ENCODE measurements around the gene FBXO42. TPM values are rescaled to one million over a fixed set of nuclear protein-coding genes. Genes with fewer than 3 reads are reported as not detected.

The FBXO42 gene
- total and polyA plus RNA-seq, 2 of the 4 experiments (the other 2 are of a cell fraction) = 12.0 to 18.8 TPM

DNA sequence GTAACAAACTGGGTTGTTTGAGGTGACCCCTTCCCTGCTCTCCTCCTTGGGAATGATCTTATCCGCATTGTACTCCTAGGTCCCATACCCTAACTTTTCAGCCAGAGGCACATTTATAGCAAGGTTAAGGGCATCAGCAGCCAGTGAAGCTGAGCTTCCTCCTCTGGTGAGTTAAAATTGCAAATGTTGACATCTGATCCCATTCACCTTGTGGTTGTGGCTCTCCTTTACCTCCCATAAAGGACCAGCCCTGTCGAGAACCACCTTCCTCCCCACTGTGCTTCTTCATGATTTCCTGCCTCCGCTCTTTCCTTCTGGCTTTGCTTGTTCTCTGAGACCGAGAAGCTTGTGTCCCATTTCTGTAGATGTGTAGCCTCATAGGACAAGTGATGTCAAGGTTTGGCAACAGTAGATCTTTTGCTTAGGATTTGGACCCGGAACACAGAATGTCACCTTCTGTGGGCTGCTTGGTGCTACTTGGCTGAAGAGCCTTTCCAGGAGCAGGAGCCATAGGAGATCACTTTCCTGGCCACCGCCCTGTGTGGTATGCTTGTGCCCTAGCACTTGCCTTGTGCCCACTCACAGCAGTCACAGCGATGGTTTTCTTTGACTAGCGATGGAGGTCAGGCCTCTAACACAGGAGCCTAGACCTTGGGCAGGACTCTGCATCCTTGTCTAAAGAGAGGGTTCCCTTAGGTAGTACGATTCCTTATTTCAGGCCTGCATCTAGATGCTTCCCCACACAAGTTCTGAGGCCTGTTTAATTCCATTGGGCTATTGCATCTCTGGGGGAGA, 33.6 kb upstream of the FBXO42 start:
- intact Hi-C loops (cut with micrococcal nuclease) = no loop called here
- H2BK20ac ChIP-seq (ENCODE audit: low read depth, low read length) = 0 out of 2 replicates have a peak overlapping the region, but pooled peaks have one; percentile 9
- H3K9me1 ChIP-seq (ENCODE audit: insufficient read depth, low read length) = peaks cover 42% of the 10 kb centered on the region
- BruUV-seq (replicated peaks) = no TSS peak
- in situ Hi-C loops (cut with MboI; ENCODE audit: low sequenced_read_pairs) = no loop called here
- H2BK120ac ChIP-seq (ENCODE audit: low read depth, low read length) = peak overlapping the region; percentile 49
- H3K27ac ChIP-seq (ENCODE audit: insufficient read depth, low read length) = peak overlapping the region; percentile 72
- H4K8ac ChIP-seq (ENCODE audit: low read depth in 2 of 2, low read length in 2 of 2) = peak overlapping the region in 1 of 2 experiments; percentile 42; a peak in 1 of 4 replicates
- H3K4me3 ChIP-seq (ENCODE audit: insufficient read depth, low read depth, low read length) = no peak overlapping the region
- no peaks in the 10 kb centered on the region for H3K9me3 ChIP-seq (ENCODE audit: control insufficient read depth, insufficient read depth, low read length)
- no peak overlapping the region for H2AK9ac ChIP-seq (replicated peaks; ENCODE audit: low read depth, low read length, poor library complexity)
- H2AFZ ChIP-seq (replicated peaks; ENCODE audit: low read length, poor library complexity) = no peak overlapping the region
- H2BK5ac ChIP-seq (ENCODE audit: low read depth, low read length, poor library complexity, severe bottlenecking) = peak overlapping the region; percentile 63
- peak overlapping the region; percentile 14; the same call in 1 of the 2 replicates for H3K56ac ChIP-seq (ENCODE audit: extremely low read depth, insufficient read depth, low read length)
- H3K27me3 ChIP-seq (ENCODE audit: control insufficient read depth, insufficient read depth, low read length) = no peaks in the 10 kb centered on the region
- ATAC-seq (ENCODE audit: low read depth) (no peak; the same call in 1 of the 2 replicates), DNase-seq (no peak)
- H4K91ac ChIP-seq (ENCODE audit: insufficient read depth, low read depth, low read length) = peak overlapping the region; percentile 30
- H2AK5ac ChIP-seq (ENCODE audit: low read depth, low read length) = peak overlapping the region; percentile 60
- H3K79me1 ChIP-seq (ENCODE audit: low read depth in 1 of 2, low read length in 2 of 2) = peaks cover 13 to 76% of the 10 kb centered on the region in 2 experiments
- peak overlapping the region; percentile 53 for H3K18ac ChIP-seq (ENCODE audit: low read depth, low read length)
- WGBS, 2 experiments (ENCODE audit: extremely low coverage in 2 of 2, insufficient read length in 1 of 2) = 100% methylated on average over 1 of the region's 9 CpGs; no CpG with 5 or more reads in 1 of the 2 experiments
- H3K14ac ChIP-seq (replicated peaks; ENCODE audit: low read depth, low read length) = peak overlapping the region; percentile 16
- H3K23ac ChIP-seq (ENCODE audit: low read depth, low read length) = peak overlapping the region; percentile 44
- H4K5ac ChIP-seq (ENCODE audit: low read depth, low read length) = peak overlapping the region; percentile 51
- dilution Hi-C loops (cut with HindIII; ENCODE audit: low sequenced_read_pairs, unreplicated experiment) = no loop called here
- CTCF ChIA-PET = no interaction called here
- H3K4ac ChIP-seq (ENCODE audit: low read depth, low read length) = peak overlapping the region; percentile 47
- POLR2A ChIA-PET (ENCODE audit: unreplicated experiment) = interaction anchor here (0.8 kb wide), 1 partner anchor 10 kb away, joined by 3 read pairs; no protein-coding TSS in a partner anchor
- H3K36me3 ChIP-seq (ENCODE audit: control insufficient read depth, insufficient read depth, low read length) = no peaks in the 10 kb centered on the region
- peaks cover 21% of the 10 kb centered on the region for H3K4me1 ChIP-seq (ENCODE audit: control insufficient read depth, insufficient read depth, low read length)
- peak overlapping the region; percentile 10; the same call in 1 of the 3 replicates for H2BK15ac ChIP-seq (ENCODE audit: low read depth, low read length)
- 0 out of 2 replicates have a peak overlapping the region, but pooled peaks have one; percentile 11 for H3K9ac ChIP-seq (ENCODE audit: low read depth, low read length)
- H4K20me1 ChIP-seq (ENCODE audit: insufficient read depth, low read length) = peaks cover 66% of the 10 kb centered on the region
- peak overlapping the region; percentile 24; the same call in 1 of the 2 replicates for H3K4me2 ChIP-seq (ENCODE audit: low read depth, low read length)
- TF ChIP-seq RAD21 (IDR thresholded peaks at IDR 0.05; ENCODE audit: low read length) (no peak), CHD1 (IDR thresholded peaks at IDR 0.05; ENCODE audit: low read depth, low read length) (no peak), CEBPB (IDR thresholded peaks at IDR 0.05; ENCODE audit: low read depth, low read length) (no peak), RFX5 (IDR thresholded peaks at IDR 0.05; ENCODE audit: low read depth, low read length) (no peak), NFE2L2 (IDR thresholded peaks at IDR 0.05; ENCODE audit: low read depth, low read length) (no peak), MXI1 (IDR thresholded peaks at IDR 0.05; ENCODE audit: borderline replicate concordance, low read depth, low read length) (no peak), RCOR1 (IDR thresholded peaks at IDR 0.05; ENCODE audit: insufficient replicate concordance, low read length) (no peak), FOS (IDR thresholded peaks at IDR 0.05; ENCODE audit: low read depth, low read length) (no peak), POLR2A (IDR thresholded peaks at IDR 0.05; ENCODE audit: low read depth, low read length) (no peak), MAFK (IDR thresholded peaks at IDR 0.05; ENCODE audit: low read depth, low read length) (no peak), SMC3 (IDR thresholded peaks at IDR 0.05; ENCODE audit: low read depth, low read length) (no peak), BHLHE40 (IDR thresholded peaks at IDR 0.05; ENCODE audit: low read depth, low read length) (no peak)
- TF ChIP-seq, protein P1, sequence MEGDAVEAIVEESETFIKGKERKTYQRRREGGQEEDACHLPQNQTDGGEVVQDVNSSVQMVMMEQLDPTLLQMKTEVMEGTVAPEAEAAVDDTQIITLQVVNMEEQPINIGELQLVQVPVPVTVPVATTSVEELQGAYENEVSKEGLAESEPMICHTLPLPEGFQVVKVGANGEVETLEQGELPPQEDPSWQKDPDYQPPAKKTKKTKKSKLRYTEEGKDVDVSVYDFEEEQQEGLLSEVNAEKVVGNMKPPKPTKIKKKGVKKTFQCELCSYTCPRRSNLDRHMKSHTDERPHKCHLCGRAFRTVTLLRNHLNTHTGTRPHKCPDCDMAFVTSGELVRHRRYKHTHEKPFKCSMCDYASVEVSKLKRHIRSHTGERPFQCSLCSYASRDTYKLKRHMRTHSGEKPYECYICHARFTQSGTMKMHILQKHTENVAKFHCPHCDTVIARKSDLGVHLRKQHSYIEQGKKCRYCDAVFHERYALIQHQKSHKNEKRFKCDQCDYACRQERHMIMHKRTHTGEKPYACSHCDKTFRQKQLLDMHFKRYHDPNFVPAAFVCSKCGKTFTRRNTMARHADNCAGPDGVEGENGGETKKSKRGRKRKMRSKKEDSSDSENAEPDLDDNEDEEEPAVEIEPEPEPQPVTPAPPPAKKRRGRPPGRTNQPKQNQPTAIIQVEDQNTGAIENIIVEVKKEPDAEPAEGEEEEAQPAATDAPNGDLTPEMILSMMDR (conservative IDR thresholded peaks at IDR 0.05; ENCODE audit: low read depth, low read length) = no peak
- TF ChIP-seq, protein P2, sequence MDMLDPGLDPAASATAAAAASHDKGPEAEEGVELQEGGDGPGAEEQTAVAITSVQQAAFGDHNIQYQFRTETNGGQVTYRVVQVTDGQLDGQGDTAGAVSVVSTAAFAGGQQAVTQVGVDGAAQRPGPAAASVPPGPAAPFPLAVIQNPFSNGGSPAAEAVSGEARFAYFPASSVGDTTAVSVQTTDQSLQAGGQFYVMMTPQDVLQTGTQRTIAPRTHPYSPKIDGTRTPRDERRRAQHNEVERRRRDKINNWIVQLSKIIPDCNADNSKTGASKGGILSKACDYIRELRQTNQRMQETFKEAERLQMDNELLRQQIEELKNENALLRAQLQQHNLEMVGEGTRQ (IDR thresholded peaks at IDR 0.05; ENCODE audit: low read depth, low read length) = no peak

All from IMR-90 (cell line).